Upper lobe of right lung (tissue), 1 donor: ENCODE measurements around the gene H2BK1. TPM values are rescaled to one million over a fixed set of nuclear protein-coding genes. Genes with fewer than 3 reads are reported as not detected.

Experiments used
- ATAC-seq: fragments of 200-7000 bp; cut with Tn5 transposase; one replicate; pipeline ENCODE4 v1.9.1; 2020; ENCODE audit warnings: mild to moderate bottlenecking, moderate library complexity
- DNase-seq: peaks from one replicate; pipeline ENCODE4 v3.0.0-alpha.2; 2020
- H3K27ac ChIP-seq: fragments of 200-600 bp; one replicate; pipeline ENCODE4 v1.8.0; 2022
- H3K27me3 ChIP-seq: fragments of 200-600 bp; one replicate; pipeline ENCODE4 v1.8.0; 2022; ENCODE audit warnings: mild to moderate bottlenecking
- H3K36me3 ChIP-seq: fragments of 200-600 bp; one replicate; pipeline ENCODE4 v1.8.0; 2022
- H3K4me1 ChIP-seq: fragments of 200-600 bp; one replicate; pipeline ENCODE4 v1.8.0; 2022
- H3K4me3 ChIP-seq: fragments of 200-600 bp; one replicate; pipeline ENCODE4 v1.8.0; 2022; ENCODE audit warnings: mild to moderate bottlenecking
- H3K9me3 ChIP-seq: fragments of 200-600 bp; one replicate; pipeline ENCODE4 v1.8.0; 2022
- intact Hi-C: fragments of 100-400 bp; cut with DNase I; formaldehyde crosslinking; loops from one replicate; pipeline ENCODE4 v1.11.0; 2022
- total RNA-seq: library from RNA; stranded (reverse); fragmentation: NEBNext Ultra II Directional; extraction: Animal tissue kit (Norgen Biotek cat#: 25700); gene quantifications from one replicate; pipeline ENCODE4 v1.2.1, GENCODE V29; 2021
- TF ChIP-seq, protein P1 (sequence below): fragments of 200-600 bp; IDR thresholded peaks from one replicate; pipeline ENCODE4 v1.8.0; 2022; ENCODE audit warnings: antibody characterized with exemption
- donor health status: DM: no; HTN: yes; CAD: no; lungs with severe emphysema.

The H2BK1 gene
- total RNA-seq, 1 donor from 2014 or later, result not detected

DNA sequence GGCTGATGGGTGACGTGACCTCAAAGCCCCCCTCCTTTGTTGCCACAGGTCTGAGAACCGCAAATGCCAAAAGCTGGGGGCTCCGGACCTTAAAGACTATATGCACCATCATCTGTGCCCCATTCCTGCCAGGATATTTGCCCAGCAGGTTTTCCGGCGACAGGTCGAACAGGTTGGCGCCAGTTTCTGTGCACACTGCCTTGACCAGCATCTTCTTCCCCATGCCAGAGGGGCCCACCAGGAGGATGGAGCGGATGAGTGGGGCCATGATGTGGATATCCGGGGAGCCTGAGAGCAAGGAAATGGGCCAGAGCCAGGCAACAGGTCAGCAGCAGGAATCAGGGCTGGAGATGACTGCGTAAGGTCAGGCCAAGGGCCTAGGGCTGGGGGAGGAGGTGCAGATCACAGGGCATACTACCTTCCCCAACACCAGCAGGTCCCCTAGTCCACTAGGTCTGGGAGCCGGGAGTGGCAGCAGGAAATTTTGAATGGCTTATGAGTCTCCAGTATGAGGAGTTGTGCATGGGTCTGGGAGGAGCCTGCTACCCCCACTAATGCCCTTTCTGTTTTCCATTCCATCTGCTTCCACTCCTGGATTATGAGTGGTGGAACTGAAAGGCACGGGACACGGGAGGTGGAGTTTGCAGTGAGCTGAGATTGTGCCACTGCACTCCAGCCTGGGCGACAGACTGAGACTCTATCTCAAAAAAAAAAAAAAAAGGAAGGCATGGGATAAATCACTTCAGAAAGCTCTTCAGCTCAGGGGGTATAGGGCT is 16.9 kb downstream of the H2BK1 start:
- Histone ChIP-seq H3K27ac (no peak overlapping the region), H3K4me3 (no peak overlapping the region), H3K27me3 (no peaks in the 10 kb centered on the region), H3K4me1 (no peaks in the 10 kb centered on the region), H3K36me3 (no peaks in the 10 kb centered on the region), H3K9me3 (no peaks in the 10 kb centered on the region)
- intact Hi-C loops, result no loop called here
- DNase-seq (no peak), ATAC-seq (no peak)
- TF ChIP-seq, protein P1, sequence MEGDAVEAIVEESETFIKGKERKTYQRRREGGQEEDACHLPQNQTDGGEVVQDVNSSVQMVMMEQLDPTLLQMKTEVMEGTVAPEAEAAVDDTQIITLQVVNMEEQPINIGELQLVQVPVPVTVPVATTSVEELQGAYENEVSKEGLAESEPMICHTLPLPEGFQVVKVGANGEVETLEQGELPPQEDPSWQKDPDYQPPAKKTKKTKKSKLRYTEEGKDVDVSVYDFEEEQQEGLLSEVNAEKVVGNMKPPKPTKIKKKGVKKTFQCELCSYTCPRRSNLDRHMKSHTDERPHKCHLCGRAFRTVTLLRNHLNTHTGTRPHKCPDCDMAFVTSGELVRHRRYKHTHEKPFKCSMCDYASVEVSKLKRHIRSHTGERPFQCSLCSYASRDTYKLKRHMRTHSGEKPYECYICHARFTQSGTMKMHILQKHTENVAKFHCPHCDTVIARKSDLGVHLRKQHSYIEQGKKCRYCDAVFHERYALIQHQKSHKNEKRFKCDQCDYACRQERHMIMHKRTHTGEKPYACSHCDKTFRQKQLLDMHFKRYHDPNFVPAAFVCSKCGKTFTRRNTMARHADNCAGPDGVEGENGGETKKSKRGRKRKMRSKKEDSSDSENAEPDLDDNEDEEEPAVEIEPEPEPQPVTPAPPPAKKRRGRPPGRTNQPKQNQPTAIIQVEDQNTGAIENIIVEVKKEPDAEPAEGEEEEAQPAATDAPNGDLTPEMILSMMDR, result no peak

DNA sequence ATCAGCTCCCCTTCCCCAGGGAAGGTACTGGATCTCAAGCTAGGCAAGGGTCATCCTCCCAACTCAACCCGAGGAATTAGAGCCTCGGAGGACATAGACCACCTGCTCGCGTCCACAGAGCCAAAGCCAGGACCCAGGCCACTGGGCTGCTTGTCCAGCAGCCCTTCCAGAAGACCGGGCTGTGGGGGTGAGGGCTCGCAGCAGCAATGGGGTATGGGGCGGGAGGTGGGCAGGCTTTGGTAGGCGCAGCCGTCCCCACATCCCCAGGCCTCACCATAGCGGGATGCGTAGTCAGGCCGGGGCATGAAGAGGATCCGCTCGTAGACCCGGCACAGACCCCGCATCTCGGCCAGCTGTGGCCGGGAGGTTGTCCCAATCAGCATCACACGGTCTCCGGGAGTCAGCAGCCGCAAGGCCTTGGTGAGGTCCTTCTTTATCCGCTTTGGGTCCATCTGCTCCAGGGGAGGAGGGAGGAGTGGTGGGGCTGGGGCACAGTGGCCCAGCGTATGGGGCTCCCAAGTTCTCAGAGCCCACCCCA is 18.2 kb downstream of the H2BK1 start:
- DNase-seq, result no peak
- H3K4me3 ChIP-seq, result no peak overlapping the region
- ATAC-seq, result no peak
- no peaks in the 10 kb centered on the region for H3K9me3 ChIP-seq
- no peak overlapping the region for H3K27ac ChIP-seq
- intact Hi-C loops, result no loop called here
- TF ChIP-seq, protein P1, result no peak
- no peaks in the 10 kb centered on the region for H3K4me1 ChIP-seq
- H3K27me3 ChIP-seq, result no peaks in the 10 kb centered on the region
- no peaks in the 10 kb centered on the region for H3K36me3 ChIP-seq

DNA sequence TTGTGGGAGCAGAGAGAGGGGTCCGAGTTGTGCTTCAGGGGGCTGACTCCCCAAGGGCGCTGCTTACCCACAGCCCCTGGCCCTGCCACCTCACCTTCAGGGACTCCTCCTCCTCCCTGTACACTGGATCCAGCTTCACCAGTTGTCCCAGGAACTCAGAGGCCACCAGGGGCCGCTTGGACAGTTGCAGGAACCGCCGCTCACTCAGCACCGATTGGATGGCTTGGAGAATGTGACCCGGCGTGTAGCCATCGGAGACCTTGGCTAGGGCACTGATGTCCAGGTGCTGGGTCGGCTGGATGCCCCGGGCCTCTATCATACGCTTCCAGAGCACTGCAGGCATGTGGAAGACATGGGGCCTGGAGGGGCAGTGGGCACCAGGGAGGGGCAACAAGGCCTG is 18.7 kb downstream of the H2BK1 start:
- ATAC-seq (no peak), DNase-seq (no peak)
- no peak overlapping the region for H3K27ac ChIP-seq
- H3K27me3 ChIP-seq, result no peaks in the 10 kb centered on the region
- no peak overlapping the region for H3K4me3 ChIP-seq
- H3K36me3 ChIP-seq, result no peaks in the 10 kb centered on the region
- H3K9me3 ChIP-seq, result no peaks in the 10 kb centered on the region
- TF ChIP-seq, protein P1, result no peak
- intact Hi-C loops, result no loop called here
- H3K4me1 ChIP-seq, result no peaks in the 10 kb centered on the region

DNA sequence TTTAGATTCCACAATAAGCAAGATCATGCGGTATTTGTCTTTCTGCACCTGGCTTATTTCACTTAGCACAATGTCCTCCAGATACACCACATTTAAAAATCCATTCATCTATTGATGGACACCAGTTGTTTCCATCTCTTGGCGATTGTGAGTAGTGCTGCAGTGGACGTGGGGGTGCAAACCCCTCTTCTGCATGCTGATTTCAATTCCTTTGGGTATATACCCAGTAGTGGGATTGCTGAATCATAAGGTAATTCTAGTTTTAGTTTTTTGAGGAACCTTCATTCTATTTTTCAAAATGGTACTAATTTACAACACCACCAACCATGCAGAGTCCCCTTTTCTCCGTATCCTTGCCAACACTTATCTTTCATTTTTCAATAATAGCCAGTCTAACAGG is 21.2 kb downstream of the H2BK1 start:
- TF ChIP-seq, protein P1, result no peak

GRCh38 chr7:151188252-151188542 is 22.1 kb downstream of the H2BK1 start:
- DNase-seq, result no peak

More for the DNA sequence above, 21.2 kb downstream of the H2BK1 start:
- intact Hi-C loops, result no loop called here
- Histone ChIP-seq H3K4me1 (no peaks in the 10 kb centered on the region), H3K27me3 (no peaks in the 10 kb centered on the region), H3K27ac (no peak overlapping the region), H3K4me3 (no peak overlapping the region), H3K36me3 (no peaks in the 10 kb centered on the region), H3K9me3 (no peaks in the 10 kb centered on the region)
- ATAC-seq (no peak), DNase-seq (no peak)

More at GRCh38 chr7:151188252-151188542, 22.1 kb downstream of the H2BK1 start:
- ATAC-seq, result no peak
- no peaks in the 10 kb centered on the region for H3K27me3 ChIP-seq
- TF ChIP-seq, protein P1, result no peak
- no peaks in the 10 kb centered on the region for H3K4me1 ChIP-seq
- H3K36me3 ChIP-seq, result no peaks in the 10 kb centered on the region
- H3K9me3 ChIP-seq, result no peaks in the 10 kb centered on the region
- intact Hi-C loops, result no loop called here
- no peak overlapping the region for H3K27ac ChIP-seq
- no peak overlapping the region for H3K4me3 ChIP-seq
